ENCODE measurements around the gene MEIS2. TPM values are rescaled to one million over a fixed set of nuclear protein-coding genes. Genes with fewer than 3 reads are reported as not detected.

MEIS2 gene
- total and polyA plus RNA-seq, 8 donors: 9.1 to 30.5 (median 14.8) TPM

- intact Hi-C loops (cut with DNase I): loop anchor here in 1 of 3 donors (10.0 kb wide), 1 partner anchor 64 kb away; no protein-coding TSS in a partner anchor
- FAIRE-seq (no peak), DNase-seq (no peak)
Observed at GRCh38 chr15:37140531-37141058, 40.2 kb upstream of the MEIS2 start.

DNA sequence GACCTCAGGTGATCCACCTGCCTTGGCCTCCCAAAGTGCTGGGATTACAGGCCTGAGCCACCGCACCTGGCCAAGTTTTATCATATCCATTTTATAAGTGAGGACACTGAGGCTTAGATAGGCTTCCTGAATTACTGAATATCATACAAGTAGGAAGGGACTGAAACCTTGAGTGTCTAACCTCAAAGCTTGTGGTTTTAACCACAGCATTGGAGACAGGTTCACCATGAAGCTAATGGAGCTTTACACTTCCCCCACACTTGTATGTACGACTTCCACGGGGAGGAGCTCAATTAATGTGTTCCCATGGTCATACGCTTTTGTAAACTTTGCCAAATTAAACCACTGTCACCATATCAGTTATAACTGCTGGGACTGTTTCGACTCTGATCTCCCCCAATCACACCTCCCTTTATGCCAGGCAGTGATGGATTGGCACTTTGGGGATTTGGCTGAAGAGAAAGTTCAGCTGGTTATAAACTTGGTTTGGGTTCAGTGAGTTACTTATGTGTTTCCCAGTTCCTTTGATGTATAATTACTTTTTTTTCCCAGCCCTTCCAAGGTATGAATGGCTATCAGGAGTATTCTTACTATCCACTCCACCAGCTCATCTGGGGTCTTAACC, 38.4 kb upstream of the MEIS2 start:
- intact Hi-C loops (cut with DNase I): no loop called here
- FAIRE-seq: no peak
- H3K36me3 ChIP-seq: no peaks in the 10 kb centered on the region
- no peaks in the 10 kb centered on the region for H3K9me3 ChIP-seq
- WGBS, 2 donors: 68 to 80% methylated on average over 5 of the region's 5 CpGs
- H3K27ac ChIP-seq: no peak overlapping the region
- ATAC-seq: no peak
- no peaks in the 10 kb centered on the region for H3K27me3 ChIP-seq
- TF ChIP-seq, protein P1, sequence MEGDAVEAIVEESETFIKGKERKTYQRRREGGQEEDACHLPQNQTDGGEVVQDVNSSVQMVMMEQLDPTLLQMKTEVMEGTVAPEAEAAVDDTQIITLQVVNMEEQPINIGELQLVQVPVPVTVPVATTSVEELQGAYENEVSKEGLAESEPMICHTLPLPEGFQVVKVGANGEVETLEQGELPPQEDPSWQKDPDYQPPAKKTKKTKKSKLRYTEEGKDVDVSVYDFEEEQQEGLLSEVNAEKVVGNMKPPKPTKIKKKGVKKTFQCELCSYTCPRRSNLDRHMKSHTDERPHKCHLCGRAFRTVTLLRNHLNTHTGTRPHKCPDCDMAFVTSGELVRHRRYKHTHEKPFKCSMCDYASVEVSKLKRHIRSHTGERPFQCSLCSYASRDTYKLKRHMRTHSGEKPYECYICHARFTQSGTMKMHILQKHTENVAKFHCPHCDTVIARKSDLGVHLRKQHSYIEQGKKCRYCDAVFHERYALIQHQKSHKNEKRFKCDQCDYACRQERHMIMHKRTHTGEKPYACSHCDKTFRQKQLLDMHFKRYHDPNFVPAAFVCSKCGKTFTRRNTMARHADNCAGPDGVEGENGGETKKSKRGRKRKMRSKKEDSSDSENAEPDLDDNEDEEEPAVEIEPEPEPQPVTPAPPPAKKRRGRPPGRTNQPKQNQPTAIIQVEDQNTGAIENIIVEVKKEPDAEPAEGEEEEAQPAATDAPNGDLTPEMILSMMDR (IDR thresholded peaks at IDR 0.05): no peak
- H3K4me3 ChIP-seq: no peak overlapping the region
- DNase-seq: no peak
- H3K4me1 ChIP-seq: peaks cover 0 to 3% (median 0%) of the 10 kb centered on the region in 3 donors

More at GRCh38 chr15:37140531-37141058, 40.2 kb upstream of the MEIS2 start:
- H3K36me3 ChIP-seq: no peaks in the 10 kb centered on the region
- no peak overlapping the region for H3K27ac ChIP-seq
- no peak overlapping the region for H3K4me3 ChIP-seq
- H3K9me3 ChIP-seq: no peaks in the 10 kb centered on the region
- H3K27me3 ChIP-seq: no peaks in the 10 kb centered on the region
- no peak for ATAC-seq
- WGBS, 2 donors: 68 to 80% methylated on average over 3 of the region's 3 CpGs
- TF ChIP-seq, protein P1 (IDR thresholded peaks at IDR 0.05): no peak
- H3K4me1 ChIP-seq: no peaks in the 10 kb centered on the region

DNA sequence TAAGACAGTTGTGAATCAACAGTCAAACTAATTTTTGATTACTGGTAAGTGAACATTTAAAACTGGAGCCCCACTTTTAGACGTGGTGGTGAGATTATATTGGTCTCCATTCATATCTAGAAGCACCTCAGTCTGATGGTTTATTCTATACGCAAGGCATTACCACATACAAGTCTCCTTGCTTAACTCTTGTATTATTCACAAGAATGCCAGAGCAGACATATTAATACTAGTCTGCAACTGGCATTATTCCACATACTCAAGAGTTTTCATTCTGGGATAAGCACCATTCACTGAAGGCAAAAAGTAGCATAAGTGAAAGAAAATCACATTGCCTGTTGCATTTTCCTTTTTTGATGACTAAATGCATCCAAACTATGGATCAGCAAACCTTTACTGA, 36.9 kb upstream of the MEIS2 start:
- WGBS, 2 donors: 54 to 68% methylated on average over 2 of the region's 2 CpGs

DNA sequence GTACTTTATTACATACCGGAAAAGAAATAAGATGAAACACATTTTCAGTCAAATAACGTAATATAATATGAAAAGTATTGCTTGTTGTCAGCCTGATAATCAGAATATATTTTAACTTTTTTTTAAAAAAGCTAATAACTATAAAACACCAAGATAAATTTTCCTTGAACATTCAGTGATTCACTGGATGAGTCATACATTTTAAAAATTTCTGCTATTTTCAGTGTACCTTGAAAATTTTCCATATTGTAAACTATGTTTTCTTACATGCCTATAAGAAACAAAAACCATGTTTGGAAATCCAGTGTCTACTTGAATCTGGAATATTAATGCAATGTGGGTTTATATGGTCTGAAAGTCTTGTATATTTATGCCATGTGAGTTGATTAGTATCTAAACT, 36.3 kb upstream of the MEIS2 start:
- FAIRE-seq (peak; percentile 32), DNase-seq (no peak), ATAC-seq (no peak)
- H3K4me1 ChIP-seq: peaks cover 0 to 3% (median 0%) of the 10 kb centered on the region in 3 donors
- TF ChIP-seq, protein P1 (IDR thresholded peaks at IDR 0.05): no peak
- H3K9me3 ChIP-seq: no peaks in the 10 kb centered on the region
- no peak overlapping the region for H3K27ac ChIP-seq
- no peaks in the 10 kb centered on the region for H3K36me3 ChIP-seq
- H3K4me3 ChIP-seq: no peak overlapping the region
- H3K27me3 ChIP-seq: no peaks in the 10 kb centered on the region
- WGBS, 2 donors: 81 to 87% methylated on average over 2 of the region's 2 CpGs
- intact Hi-C loops (cut with DNase I): no loop called here

More for the DNA sequence above, 36.9 kb upstream of the MEIS2 start:
- H3K9me3 ChIP-seq: no peaks in the 10 kb centered on the region
- ATAC-seq: no peak
- no peaks in the 10 kb centered on the region for H3K27me3 ChIP-seq
- H3K27ac ChIP-seq: no peak overlapping the region
- intact Hi-C loops (cut with DNase I): no loop called here
- H3K4me3 ChIP-seq: no peak overlapping the region
- H3K36me3 ChIP-seq: no peaks in the 10 kb centered on the region
- H3K4me1 ChIP-seq: peaks cover 0 to 3% (median 0%) of the 10 kb centered on the region in 3 donors
- no peak for DNase-seq
- TF ChIP-seq, protein P1 (IDR thresholded peaks at IDR 0.05): no peak
- FAIRE-seq: no peak

GRCh38 chr15:37135225-37135624, 34.9 kb upstream of the MEIS2 start:
- Histone ChIP-seq H3K9me3 (no peaks in the 10 kb centered on the region), H3K36me3 (no peaks in the 10 kb centered on the region), H3K4me3 (no peak overlapping the region), H3K27ac (no peak overlapping the region), H3K4me1 (peaks cover 0 to 3% (median 0%) of the 10 kb centered on the region in 3 donors), H3K27me3 (no peaks in the 10 kb centered on the region)
- DNase-seq (no peak), ATAC-seq (peak; percentile 43 to 56 (median 52)), FAIRE-seq (no peak)
- TF ChIP-seq, protein P1 (IDR thresholded peaks at IDR 0.05): peak in 1 of 4 donors; percentile 14
- intact Hi-C loops (cut with DNase I): no loop called here
- WGBS, 2 donors: 55 to 72% methylated on average over 1 of the region's 1 CpG

Data from pancreas (tissue), 10 donors.